ENCODE data around the gene LARP4B. TPM values are rescaled to one million over a fixed set of nuclear protein-coding genes. Genes with fewer than 3 reads are reported as not detected.
A peak's percentile ranks its signal among the peaks of the same experiment; 100 is the strongest.

Gene LARP4B
- total RNA-seq, 1 experiment from 2014 or later, result 15.3 TPM

- in situ Hi-C loops (cut with HindIII; ENCODE audit: low pct_unique_long_range_greater_than_20kb, low sequenced_read_pairs), result no loop called here
- no peak for DNase-seq (ENCODE audit: low read depth)
Measured at GRCh38 chr10:805620-806305, 125.7 kb downstream of the LARP4B start.

GRCh38 chr10:804787-805619 is 126.5 kb downstream of the LARP4B start:
- in situ Hi-C loops (cut with HindIII; ENCODE audit: low pct_unique_long_range_greater_than_20kb, low sequenced_read_pairs), result no loop called here

GRCh38 chr10:804191-804781 is 127.2 kb downstream of the LARP4B start:
- in situ Hi-C loops (cut with HindIII; ENCODE audit: low pct_unique_long_range_greater_than_20kb, low sequenced_read_pairs), result no loop called here
- DNase-seq (ENCODE audit: low read depth), result no peak

More at GRCh38 chr10:804787-805619, 126.5 kb downstream of the LARP4B start:
- no peak for DNase-seq (ENCODE audit: low read depth)

GRCh38 chr10:803041-803741 is 128.3 kb downstream of the LARP4B start:
- DNase-seq (ENCODE audit: low read depth), result no peak
- in situ Hi-C loops (cut with HindIII; ENCODE audit: low pct_unique_long_range_greater_than_20kb, low sequenced_read_pairs), result no loop called here

- DNase-seq (ENCODE audit: low read depth), result no peak
- in situ Hi-C loops (cut with HindIII; ENCODE audit: low pct_unique_long_range_greater_than_20kb, low sequenced_read_pairs), result no loop called here
Measured at GRCh38 chr10:802506-802905, 129.0 kb downstream of the LARP4B start.

- DNase-seq (ENCODE audit: low read depth), result no peak
- in situ Hi-C loops (cut with HindIII; ENCODE audit: low pct_unique_long_range_greater_than_20kb, low sequenced_read_pairs), result no loop called here
Measured at GRCh38 chr10:797179-797578, 134.3 kb downstream of the LARP4B start.

GRCh38 chr10:796233-796632 is 135.3 kb downstream of the LARP4B start:
- no peak for DNase-seq (ENCODE audit: low read depth)
- in situ Hi-C loops (cut with HindIII; ENCODE audit: low pct_unique_long_range_greater_than_20kb, low sequenced_read_pairs), result no loop called here

- DNase-seq (ENCODE audit: low read depth), result no peak
- in situ Hi-C loops (cut with HindIII; ENCODE audit: low pct_unique_long_range_greater_than_20kb, low sequenced_read_pairs), result no loop called here
Measured at GRCh38 chr10:794382-794956, 137.0 kb downstream of the LARP4B start.

- in situ Hi-C loops (cut with HindIII; ENCODE audit: low pct_unique_long_range_greater_than_20kb, low sequenced_read_pairs), result no loop called here
- no peak for DNase-seq (ENCODE audit: low read depth)
Measured at GRCh38 chr10:792792-793100, 138.8 kb downstream of the LARP4B start.

- no peak for DNase-seq (ENCODE audit: low read depth)
- in situ Hi-C loops (cut with HindIII; ENCODE audit: low pct_unique_long_range_greater_than_20kb, low sequenced_read_pairs), result no loop called here
Measured at GRCh38 chr10:792083-792791, 139.3 kb downstream of the LARP4B start.

- no peak for DNase-seq (ENCODE audit: low read depth)
- in situ Hi-C loops (cut with HindIII; ENCODE audit: low pct_unique_long_range_greater_than_20kb, low sequenced_read_pairs), result no loop called here
Measured at GRCh38 chr10:791639-792038, 139.9 kb downstream of the LARP4B start.

GRCh38 chr10:790821-791551 is 140.5 kb downstream of the LARP4B start:
- no peak for DNase-seq (ENCODE audit: low read depth)
- in situ Hi-C loops (cut with HindIII; ENCODE audit: low pct_unique_long_range_greater_than_20kb, low sequenced_read_pairs), result no loop called here

- in situ Hi-C loops (cut with HindIII; ENCODE audit: low pct_unique_long_range_greater_than_20kb, low sequenced_read_pairs), result no loop called here
Measured at GRCh38 chr10:789831-790701, 141.4 kb downstream of the LARP4B start.

GRCh38 chr10:788796-789748 is 142.4 kb downstream of the LARP4B start:
- in situ Hi-C loops (cut with HindIII; ENCODE audit: low pct_unique_long_range_greater_than_20kb, low sequenced_read_pairs), result no loop called here
- peak; percentile 65 for DNase-seq (ENCODE audit: low read depth)

More at GRCh38 chr10:789831-790701, 141.4 kb downstream of the LARP4B start:
- DNase-seq (ENCODE audit: low read depth), result no peak

GRCh38 chr10:787933-788651 is 143.4 kb downstream of the LARP4B start:
- DNase-seq (ENCODE audit: low read depth), result no peak
- in situ Hi-C loops (cut with HindIII; ENCODE audit: low pct_unique_long_range_greater_than_20kb, low sequenced_read_pairs), result no loop called here

All from Caki2 (cell line).